ENCODE data around the gene MYZAP.
"Not testable (repeated sequence)": the region's sequence is repeated elsewhere in the genome, so short reads cannot be mapped to it uniquely, and the experiment has no call there.

The MYZAP gene

GRCh38 chr15:57595011-57595866 is 3.5 kb downstream of the MYZAP start:
- DNase-seq: peak; percentile 10

- no peak for DNase-seq
These were observed 4.7 kb downstream of the MYZAP start for GRCh38 chr15:57596301-57596855.

GRCh38 chr15:57596978-57597377 is 5.3 kb downstream of the MYZAP start:
- DNase-seq: no peak

DNA sequence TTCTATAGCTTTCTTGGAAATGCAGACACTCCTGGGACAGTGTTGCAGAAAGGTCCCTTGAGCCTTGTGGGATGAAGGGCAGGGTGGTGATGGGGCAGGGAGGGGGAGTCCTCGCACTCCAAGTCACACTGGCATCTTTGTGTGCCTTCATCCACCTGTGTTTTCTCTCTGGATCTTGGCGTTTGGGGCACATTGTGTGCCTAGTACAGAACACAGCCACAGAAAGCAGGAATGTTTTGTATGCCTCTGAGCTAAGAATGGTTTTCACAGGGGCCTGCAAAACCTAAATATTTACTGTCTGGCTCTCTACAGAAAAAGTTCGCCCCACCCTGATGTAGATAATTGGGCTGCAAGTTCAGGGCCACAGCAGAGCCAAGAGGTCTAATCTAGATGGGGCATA is 5.7 kb downstream of the MYZAP start:
- DNase-seq: peak; percentile 10

DNA sequence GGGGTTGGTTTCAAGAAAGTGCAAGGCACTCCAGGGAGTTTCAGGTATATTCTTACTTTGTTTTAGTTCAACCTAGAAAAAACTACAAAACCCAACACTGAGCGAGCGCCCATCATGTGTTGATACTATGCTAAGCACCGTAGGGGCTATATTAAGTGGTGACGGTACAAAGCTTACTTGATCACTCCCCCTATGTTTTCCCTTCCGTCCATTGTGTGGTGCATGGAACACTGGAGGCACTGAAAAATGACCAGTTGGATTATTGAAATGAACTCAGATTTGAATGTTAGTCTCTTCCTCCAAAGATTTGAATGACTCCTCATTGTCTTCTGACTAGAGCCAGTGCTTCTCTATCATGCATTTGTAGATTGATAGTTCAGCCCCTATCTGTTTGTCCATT is 6.6 kb downstream of the MYZAP start:
- DNase-seq: no peak

DNA sequence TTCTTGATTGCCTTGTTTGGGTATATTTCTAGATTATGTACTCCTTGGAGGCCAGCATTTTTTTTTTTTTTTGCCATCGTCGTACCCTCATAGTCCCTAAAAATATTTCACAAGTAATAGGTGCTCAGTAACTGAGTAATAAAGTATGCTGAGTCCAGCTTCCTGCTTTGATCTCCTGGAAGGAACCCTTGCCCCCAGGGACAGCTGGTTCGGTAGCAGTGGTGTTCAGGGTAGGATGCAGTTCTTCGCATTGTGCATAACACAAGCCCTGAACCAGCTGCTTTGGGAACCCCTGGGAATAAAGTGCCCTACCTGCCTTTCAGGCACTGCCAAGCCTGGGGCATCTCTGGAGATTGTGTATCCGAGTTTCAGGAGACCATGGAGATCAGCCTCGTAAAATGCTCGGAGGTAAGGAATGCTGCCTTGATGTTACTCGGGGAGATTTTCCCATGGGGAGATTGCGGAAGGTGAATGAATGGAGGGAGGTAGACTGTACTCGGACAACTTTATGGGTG is 7.6 kb downstream of the MYZAP start:
- DNase-seq: no peak

DNA sequence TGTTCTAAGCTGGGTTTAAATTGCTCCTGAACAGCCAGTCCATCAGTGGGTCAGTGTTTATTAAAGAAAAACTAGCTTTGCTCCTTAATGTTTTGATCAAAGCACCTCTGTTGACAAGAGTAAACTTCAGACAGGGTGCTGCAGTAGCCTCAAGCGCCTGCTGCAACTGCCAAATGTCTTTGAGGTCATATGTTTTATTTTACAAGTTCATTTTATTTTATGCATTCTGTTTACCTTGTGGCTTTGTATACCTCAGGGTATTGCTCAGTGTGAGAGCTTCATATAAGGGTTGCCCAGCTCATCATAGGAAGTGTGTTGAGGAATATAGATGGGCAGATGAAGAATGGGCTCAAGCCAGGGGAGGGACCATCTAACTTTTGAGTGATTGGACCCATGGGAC is 8.5 kb downstream of the MYZAP start:
- DNase-seq: no peak

GRCh38 chr15:57604507-57604906 is 12.8 kb downstream of the MYZAP start:
- DNase-seq: no peak

- no peak for DNase-seq
These were observed 13.8 kb downstream of the MYZAP start for GRCh38 chr15:57605491-57605890.

DNA sequence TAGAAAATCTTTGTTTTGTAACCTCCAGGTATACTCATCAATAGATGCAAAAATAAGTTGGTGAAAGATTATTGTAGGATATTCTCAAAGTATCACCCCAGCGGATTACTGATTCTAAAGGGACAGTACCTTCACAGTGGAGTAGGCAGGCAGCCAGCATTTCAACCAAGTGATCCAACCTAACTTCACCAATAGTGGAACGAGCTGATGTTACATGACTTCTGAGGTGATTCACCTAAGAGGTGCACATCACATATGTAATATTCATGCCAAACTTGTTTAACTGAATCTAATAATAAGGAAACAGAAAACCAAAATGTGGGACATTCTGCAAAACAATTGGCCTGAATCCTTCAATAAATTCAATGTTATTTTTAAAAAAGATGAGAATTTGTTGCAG is 14.3 kb downstream of the MYZAP start:
- no peak for DNase-seq

- DNase-seq: no peak
These were observed 15.1 kb downstream of the MYZAP start for GRCh38 chr15:57606816-57607215.

- DNase-seq: no peak
These were observed 15.9 kb downstream of the MYZAP start for GRCh38 chr15:57607570-57608000.

- DNase-seq: no peak
These were observed 18.3 kb downstream of the MYZAP start for GRCh38 chr15:57609805-57610529.

- DNase-seq: no peak
These were observed 19.4 kb downstream of the MYZAP start for GRCh38 chr15:57611123-57611522.

DNA sequence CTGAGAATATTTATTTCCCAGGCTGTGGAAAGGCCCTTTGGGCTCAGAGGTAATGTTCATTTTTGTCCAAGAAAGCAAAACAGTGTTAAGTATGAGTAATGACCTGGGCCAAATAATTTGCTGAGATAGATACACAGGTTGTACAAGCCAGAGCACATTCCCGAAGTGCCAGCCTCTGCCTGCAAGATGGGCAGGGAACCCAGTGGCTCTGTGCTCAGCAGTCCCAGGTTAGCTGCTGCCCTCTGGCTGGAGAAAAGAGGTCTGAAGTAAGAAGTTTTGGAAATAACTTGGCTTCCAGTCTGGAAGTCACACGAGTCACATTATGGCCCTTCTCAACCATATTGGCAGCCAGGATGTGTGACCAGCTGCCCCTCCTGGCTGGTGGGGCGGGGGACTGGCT is 20.2 kb downstream of the MYZAP start:
- DNase-seq: no peak

DNA sequence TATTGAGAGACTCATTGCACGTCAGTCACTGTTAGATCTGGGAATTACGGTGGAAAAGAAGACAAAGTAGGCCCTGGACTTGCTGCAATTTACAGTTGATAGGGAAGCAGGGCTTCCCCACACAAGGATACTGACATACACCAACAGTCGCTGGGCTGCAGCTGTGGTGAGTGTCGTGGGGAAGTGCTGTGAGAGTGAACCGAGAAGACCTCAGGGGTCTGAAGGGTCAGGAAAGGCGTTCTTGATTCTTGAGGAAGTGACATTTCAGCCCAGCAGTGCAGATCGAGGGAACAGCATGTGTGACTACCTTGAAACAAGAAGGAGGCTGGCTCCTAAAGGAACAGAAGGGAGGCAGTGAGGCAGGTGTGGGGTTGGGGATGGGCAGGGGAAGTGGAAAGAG is 22.5 kb downstream of the MYZAP start:
- no peak for DNase-seq

GRCh38 chr15:57615951-57616496 is 24.3 kb downstream of the MYZAP start:
- not testable (repeated sequence) for DNase-seq

GRCh38 chr15:57618325-57618724 is 26.6 kb downstream of the MYZAP start:
- no peak for DNase-seq

DNA sequence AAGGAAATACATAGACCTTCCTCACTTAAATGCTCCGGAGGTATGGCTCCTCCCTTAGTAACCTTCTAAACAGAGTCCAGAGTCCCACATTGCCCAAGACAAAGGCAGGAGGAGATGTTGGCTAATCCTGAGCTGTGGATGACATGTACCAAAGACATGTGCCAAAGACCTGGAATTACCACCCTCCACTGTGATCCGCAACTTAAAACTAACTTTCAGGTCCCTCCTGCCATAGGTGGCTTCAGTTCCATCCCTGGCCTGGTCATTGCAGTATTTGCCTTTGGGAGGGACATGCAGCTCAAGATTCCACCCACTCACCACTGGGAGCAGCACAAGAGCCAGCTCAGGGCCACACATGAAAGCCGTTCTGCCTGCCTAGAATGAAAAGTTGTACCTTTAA is 28.0 kb downstream of the MYZAP start:
- DNase-seq: no peak

GRCh38 chr15:57624730-57625129 is 33.0 kb downstream of the MYZAP start:
- DNase-seq: no peak

DNA sequence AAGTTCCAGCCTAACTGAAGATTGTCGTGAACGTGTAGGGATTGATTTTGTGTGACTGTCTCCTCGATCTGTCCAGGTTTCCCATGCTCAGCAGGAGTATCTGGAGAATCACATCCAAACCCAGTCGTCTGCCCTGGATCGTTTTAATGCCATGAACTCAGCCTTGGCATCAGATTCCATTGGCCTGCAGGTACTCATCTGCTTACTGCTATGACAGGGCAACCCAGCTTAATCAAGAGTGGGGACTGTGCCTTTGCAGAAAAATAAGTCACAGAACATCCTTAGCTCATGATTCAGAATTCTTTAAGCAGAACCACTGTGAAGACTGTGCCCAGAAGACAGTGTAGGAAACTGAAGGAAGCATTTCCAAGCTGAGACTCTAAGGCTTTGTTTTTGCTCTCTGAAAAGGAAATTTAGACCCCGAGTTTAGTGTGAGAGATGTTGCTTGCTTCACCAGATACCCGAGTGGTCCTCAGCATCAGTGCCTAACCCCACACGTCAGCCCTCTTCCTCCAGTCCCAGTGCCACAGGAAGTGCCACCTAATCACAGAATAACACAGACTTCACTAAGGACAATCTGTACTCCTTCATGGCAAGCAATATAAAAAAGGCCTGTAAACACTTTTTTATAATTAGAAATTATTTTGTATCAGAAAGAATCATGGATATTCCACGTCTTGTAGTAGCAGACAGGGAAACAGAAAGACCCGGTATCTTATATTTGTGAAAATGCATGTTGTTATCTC is 34.2 kb downstream of the MYZAP start:
- DNase-seq: no peak

GRCh38 chr15:57626713-57627440 is 35.2 kb downstream of the MYZAP start:
- peak; percentile 35 for DNase-seq
